K562 (cell line): ENCODE measurements around the gene DENND1A. TPM values are rescaled to one million over a fixed set of nuclear protein-coding genes. Genes with fewer than 3 reads are reported as not detected.

Experiments
- ATAC-seq: fragments of 200-7000 bp; cut with Tn5 transposase; 3 replicates; pipeline ENCODE4 v1.9.1; 2020; ENCODE audit warnings: moderate library complexity
- BruUV-seq: library from RNA; stranded (reverse); fragments of 400-500 nt; replicated peaks from 2 replicates; lab custom pipeline; 2021; lab: Mats Ljungman, UMichigan
- CTCF ChIA-PET: fragments of 300-600 bp; formaldehyde crosslinking; extraction: SDS; loops from one replicate; lab custom pipeline; 2021; ENCODE audit warnings: low intra/inter-chr PET ratio; lab: Yijun Ruan, JAX
- POLR2A ChIA-PET: fragments of 300-600, 350-650 bp; sonication (Branson Sonifier 250); formaldehyde crosslinking; extraction: SDS; loops from one replicate; lab custom pipeline; 2021; ENCODE audit warnings: antibody characterized with exemption, inconsistent platforms; lab: Yijun Ruan, JAX
- DNase-seq, 4 experiments: peaks; one replicate each; pipeline versions ENCODE4 v3.0.0 to v3.0.0-alpha.2; 2011 to 2018; ENCODE audit warnings: low spot score in 3 of 4, mixed read lengths in 3 of 4; ENCODE audit errors: extremely low read depth in 1 of 4
- FAIRE-seq: peaks from 2 replicates; lab custom pipeline; 2011; peaks lifted over from hg19 to GRCh38; lab: Jason Lieb, UNC
- H2AFZ ChIP-seq: 2 replicates; pipeline ENCODE4 v1.6.0; 2011; ENCODE audit warnings: low read depth, low read length, control low read depth, inconsistent platforms
- H3K27ac ChIP-seq: fragments of 200-600 bp; 3 replicates; pipeline ENCODE4 v1.8.0; 2011; ENCODE audit warnings: low read depth, mild to moderate bottlenecking, control low read depth, inconsistent platforms, low read length, moderate library complexity, mixed read lengths; ENCODE audit errors: extremely low read depth
- H3K27me3 ChIP-seq, 2 experiments: fragments of 300-600 bp in 1 of 2; 2 replicates in 1 of 2; 3 replicates in 1 of 2; pipeline versions ENCODE4 v1.6.0 to v1.8.0; 2011; ENCODE audit warnings: inconsistent platforms in 2 of 2, low read length in 2 of 2, mild to moderate bottlenecking in 1 of 2, mixed read lengths in 1 of 2, moderate library complexity in 1 of 2; ENCODE audit not compliant: control insufficient read depth in 2 of 2, insufficient read depth in 2 of 2
- H3K36me3 ChIP-seq: fragments of 300-600 bp; 3 replicates; pipeline ENCODE4 v1.8.0; 2011; ENCODE audit warnings: mild to moderate bottlenecking, low read length, inconsistent platforms; ENCODE audit not compliant: control insufficient read depth, insufficient read depth
- H3K4me1 ChIP-seq, 2 experiments: fragments of 200-600 bp in 1 of 2; replicated peaks in 1 of 2; 2 replicates in 1 of 2; 3 replicates in 1 of 2; pipeline versions ENCODE4 v1.5.1 to v1.8.0; 2011; ENCODE audit warnings: inconsistent platforms in 2 of 2, low read length in 2 of 2, mild to moderate bottlenecking in 1 of 2, mixed read lengths in 1 of 2, moderate library complexity in 1 of 2; ENCODE audit not compliant: control insufficient read depth in 2 of 2, insufficient read depth in 2 of 2
- H3K4me2 ChIP-seq: 2 replicates; pipeline ENCODE4 v1.6.1; 2011; ENCODE audit warnings: low read length, control low read depth, inconsistent platforms, mixed read lengths; ENCODE audit not compliant: insufficient read depth
- H3K4me3 ChIP-seq: fragments of 200-600 bp; sonication (generic), shearing (Covaris generic); 2 replicates; pipeline ENCODE4 v1.5.1; 2016; ENCODE audit warnings: control low read depth, inconsistent platforms
- H3K79me2 ChIP-seq: fragments of 200-600 bp; 3 replicates; pipeline ENCODE4 v1.8.0; 2011; ENCODE audit warnings: low read length, inconsistent platforms; ENCODE audit not compliant: control insufficient read depth, insufficient read depth
- H3K9ac ChIP-seq, 2 experiments: 2 replicates each; pipeline versions ENCODE4 v1.6.0 to v1.6.1; 2011; ENCODE audit warnings: low read depth in 2 of 2, low read length in 2 of 2, control low read depth in 1 of 2, inconsistent platforms in 1 of 2, mild to moderate bottlenecking in 1 of 2, mixed read lengths in 1 of 2; ENCODE audit not compliant: insufficient read depth in 1 of 2
- H3K9me1 ChIP-seq: one replicate; pipeline ENCODE4 v1.6.0; 2011; ENCODE audit warnings: inconsistent platforms, mild to moderate bottlenecking, low read length, moderate library complexity; ENCODE audit not compliant: control insufficient read depth, insufficient read depth
- H3K9me3 ChIP-seq: replicated peaks from 2 replicates; pipeline ENCODE4 v1.5.1; 2011; ENCODE audit warnings: low read depth, low read length, inconsistent platforms; ENCODE audit not compliant: control insufficient read depth, insufficient read depth
- H4K20me1 ChIP-seq: replicated peaks from 2 replicates; pipeline ENCODE4 v1.6.1; 2011; ENCODE audit warnings: low read length, inconsistent platforms, mixed read lengths; ENCODE audit not compliant: control insufficient read depth, insufficient read depth
- NCOA2 ChIP-seq, 2 experiments: fragments of 450-650 bp; IDR thresholded peaks; 2 replicates each; pipeline ENCODE4 v1.6.1; 2018; ENCODE audit warnings: mild to moderate bottlenecking in 2 of 2, moderate library complexity in 1 of 2; ENCODE audit not compliant: partially characterized antibody in 2 of 2
- POLR2B ChIP-seq: fragments of 450-650 bp; IDR thresholded peaks from 2 replicates; pipeline ENCODE4 v1.6.1; 2018; ENCODE audit warnings: low read depth; ENCODE audit not compliant: partially characterized antibody
- RBM34 ChIP-seq: fragments of 200-400 bp; formaldehyde crosslinking; IDR thresholded peaks from 2 replicates; pipeline ENCODE4 v1.6.1; 2018; ENCODE audit warnings: low read length, borderline replicate concordance; ENCODE audit not compliant: insufficient read depth
- SIN3A ChIP-seq, 2 experiments: fragments of 150-350 bp in 1 of 2; IDR thresholded peaks; 2 replicates each; pipeline ENCODE4 v1.6.1; 2011 to 2016; ENCODE audit warnings: borderline replicate concordance in 2 of 2, low read depth in 2 of 2, low read length in 2 of 2, mild to moderate bottlenecking in 2 of 2, moderate library complexity in 2 of 2; ENCODE audit not compliant: control insufficient read depth in 1 of 2
- SUPT5H ChIP-seq: fragments of 450-650 bp; IDR thresholded peaks from 2 replicates; pipeline ENCODE4 v1.6.1; 2016
- TSC22D4 ChIP-seq: fragments of 450-650 bp; IDR thresholded peaks from 2 replicates; pipeline ENCODE4 v1.6.1; 2016; ENCODE audit warnings: missing genetic modification characterization, missing biosample characterization, control low read depth
- XRCC5 ChIP-seq: fragments of 200-400 bp; formaldehyde crosslinking; IDR thresholded peaks from 2 replicates; pipeline ENCODE4 v1.6.1; 2017; ENCODE audit warnings: low read depth, mild to moderate bottlenecking, low read length
- ZEB2 ChIP-seq: fragments of 450-650 bp; IDR thresholded peaks from 2 replicates; pipeline ENCODE4 v1.6.1; 2016
- WGBS: fragments of 100-300 bp; shearing (Covaris generic); methylation state at CpG from one replicate; pipeline ENCODE4 v1.1.6; 2016; ENCODE audit warnings: low coverage, mixed read lengths; ENCODE audit not compliant: insufficient coverage; ENCODE audit errors: missing lambda C conversion rate; 5-methylcytosine and 5-hydroxymethylcytosine counted together
- in situ Hi-C: fragments of 300-500 bp; cut with MboI; formaldehyde crosslinking; loops from 4 replicates; pipeline ENCODE4 v1.15.0; 2018; ENCODE audit warnings: inconsistent platforms, mixed read lengths
- intact Hi-C: fragments of 100-400 bp; cut with micrococcal nuclease; formaldehyde crosslinking; loops from 2 replicates; pipeline ENCODE4 v1.14.2; 2022
- polyA plus RNA-seq, 8 experiments: library from polyadenylated mRNA; depleted of rRNA in 4 of 8; stranded (reverse) in 5 of 8; unstranded in 3 of 8; fragments of >200 nt; fragmentation: Nextera tagmentation in 2 of 8; fragmentation: Illumina TruSeq in 1 of 8; extraction: Ambion mirVana in 2 of 8; extraction: Trizol in 1 of 8; gene quantifications; 2 replicates each; pipeline versions ENCODE4 v1.2.1 to v1.2.3, GENCODE V29; 2011 to 2014; ENCODE audit warnings: inconsistent platforms in 1 of 8, missing spikeins in 1 of 8
- total RNA-seq, 7 experiments: library from RNA; depleted of rRNA in 6 of 7; stranded (reverse); fragments of >200 nt in 6 of 7; fragmentation: Illumina TruSeq in 2 of 7; extraction: Trizol in 2 of 7; gene quantifications; 2 replicates each; pipeline versions ENCODE4 v1.2.1 to v1.2.3, GENCODE V29; 2011 to 2021; ENCODE audit warnings: low replicate concordance in 1 of 7

The DENND1A gene
- total and polyA plus RNA-seq, 9 of the 15 experiments (the other 6 are each of a cell fraction or from before 2014, with no cell fraction given): 7.6 to 29.5 (median 15.7) TPM

- POLR2A ChIA-PET: interaction anchor here (0.5 kb wide), 1 partner anchor 216 kb away, joined by 3 read pairs; no protein-coding TSS in a partner anchor
- Histone ChIP-seq H3K9ac (no peak overlapping the region), H3K4me1 (peaks cover 0 to 4% of the 10 kb centered on the region in 2 experiments; a peak in 3 of 5 replicates), H3K27me3 (no peaks in the 10 kb centered on the region), H3K36me3 (no peaks in the 10 kb centered on the region), H3K4me3 (no peak overlapping the region), H3K79me2 (no peaks in the 10 kb centered on the region), H3K9me1 (no peaks in the 10 kb centered on the region), H3K4me2 (no peak overlapping the region), H3K27ac (no peak overlapping the region), H3K9me3 (no peaks in the 10 kb centered on the region), H2AFZ (no peak overlapping the region), H4K20me1 (no peaks in the 10 kb centered on the region)
- WGBS: 83% methylated on average over 4 of the region's 4 CpGs
- ATAC-seq (no peak), DNase-seq (no peak), FAIRE-seq (no peak)
- TF ChIP-seq TSC22D4 (no peak), POLR2B (no peak), SIN3A (IDR thresholded peaks at IDR 0.05; ENCODE audit: borderline replicate concordance in 2 of 2, control insufficient read depth in 1 of 2, low read depth in 2 of 2, low read length in 2 of 2) (no peak), RBM34 (no peak), XRCC5 (no peak), NCOA2 (IDR thresholded peaks at IDR 0.05; ENCODE audit: partially characterized antibody in 2 of 2) (no peak), ZEB2 (no peak), SUPT5H (no peak)
- CTCF ChIA-PET: no interaction called here
- BruUV-seq: no TSS peak
- in situ Hi-C loops: no loop called here
- intact Hi-C loops: no loop called here
Observed at GRCh38 chr9:123743737-123744136, 186.2 kb downstream of the DENND1A start.
